Measurements from ENCODE around the gene ACSM2B. TPM values are rescaled to one million over a fixed set of nuclear protein-coding genes. Genes with fewer than 3 reads are reported as not detected.

Gene ACSM2B
- total and polyA plus RNA-seq, 2 donors (not counting 3 experiments of a cell fraction or from before 2014, with no cell fraction given) = 0.07 TPM; not detected in 1

GRCh38 chr16:20507280-20507679 lies 68.9 kb downstream of the ACSM2B start:
- FAIRE-seq = no peak
- BruUV-seq (replicated peaks) = no TSS peak

More at GRCh38 chr16:20507280-20507679, 68.9 kb downstream of the ACSM2B start:
- POLR2A ChIA-PET = no interaction called here
- H3K27me3 ChIP-seq (ENCODE audit: control insufficient read depth in 2 of 2, insufficient read depth in 2 of 2, low read length in 2 of 2) = no peaks in the 10 kb centered on the region
- H3K9ac ChIP-seq (replicated peaks; ENCODE audit: extremely low read depth, insufficient read depth, low read length) = no peak overlapping the region
- no peak for DNase-seq (ENCODE audit: low read depth, low spot score)
- H4K20me1 ChIP-seq (replicated peaks; ENCODE audit: control insufficient read depth, extremely low read depth, insufficient read depth, low read length) = no peaks in the 10 kb centered on the region
- dilution Hi-C loops (cut with MboI; ENCODE audit: extremely low pct_ligation_motif_present, low sequenced_read_pairs) = no loop called here
- no peak overlapping the region for H3K4me3 ChIP-seq (replicated peaks in 1 of 3; ENCODE audit: insufficient read depth in 1 of 3, low read depth in 1 of 3, low read length in 3 of 3)
- CTCF ChIA-PET = no interaction called here
- no peaks in the 10 kb centered on the region for H3K9me1 ChIP-seq (replicated peaks; ENCODE audit: control insufficient read depth, extremely low read depth, insufficient read depth, low read length)
- H3K36me3 ChIP-seq (ENCODE audit: control insufficient read depth in 2 of 2, extremely low read depth in 1 of 2, insufficient read depth in 2 of 2, low read length in 2 of 2) = no peaks in the 10 kb centered on the region
- TF ChIP-seq JUN (IDR thresholded peaks at IDR 0.05; ENCODE audit: borderline replicate concordance, insufficient read depth, insufficient read length, low read depth) (no peak), POLR2AphosphoS5 (IDR thresholded peaks at IDR 0.05; ENCODE audit: insufficient read depth, low read depth, low read length) (no peak), FOS (IDR thresholded peaks at IDR 0.05; ENCODE audit: borderline replicate concordance, insufficient read depth, low read length) (no peak), MYC (IDR thresholded peaks at IDR 0.05; ENCODE audit: low read depth, low read length) (no peak), MAX (IDR thresholded peaks at IDR 0.05; ENCODE audit: insufficient read depth, insufficient read length) (no peak), GATA2 (IDR thresholded peaks at IDR 0.05; ENCODE audit: insufficient read depth, insufficient read length, low read depth, low read length) (no peak), POLR2A (IDR thresholded peaks at IDR 0.05; ENCODE audit: low read depth, low read length) (no peak), EZH2 (IDR thresholded peaks at IDR 0.05; ENCODE audit: borderline replicate concordance, low read depth, low read length, severe bottlenecking) (no peak)
- TF ChIP-seq, protein P1, sequence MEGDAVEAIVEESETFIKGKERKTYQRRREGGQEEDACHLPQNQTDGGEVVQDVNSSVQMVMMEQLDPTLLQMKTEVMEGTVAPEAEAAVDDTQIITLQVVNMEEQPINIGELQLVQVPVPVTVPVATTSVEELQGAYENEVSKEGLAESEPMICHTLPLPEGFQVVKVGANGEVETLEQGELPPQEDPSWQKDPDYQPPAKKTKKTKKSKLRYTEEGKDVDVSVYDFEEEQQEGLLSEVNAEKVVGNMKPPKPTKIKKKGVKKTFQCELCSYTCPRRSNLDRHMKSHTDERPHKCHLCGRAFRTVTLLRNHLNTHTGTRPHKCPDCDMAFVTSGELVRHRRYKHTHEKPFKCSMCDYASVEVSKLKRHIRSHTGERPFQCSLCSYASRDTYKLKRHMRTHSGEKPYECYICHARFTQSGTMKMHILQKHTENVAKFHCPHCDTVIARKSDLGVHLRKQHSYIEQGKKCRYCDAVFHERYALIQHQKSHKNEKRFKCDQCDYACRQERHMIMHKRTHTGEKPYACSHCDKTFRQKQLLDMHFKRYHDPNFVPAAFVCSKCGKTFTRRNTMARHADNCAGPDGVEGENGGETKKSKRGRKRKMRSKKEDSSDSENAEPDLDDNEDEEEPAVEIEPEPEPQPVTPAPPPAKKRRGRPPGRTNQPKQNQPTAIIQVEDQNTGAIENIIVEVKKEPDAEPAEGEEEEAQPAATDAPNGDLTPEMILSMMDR (IDR thresholded peaks at IDR 0.05; ENCODE audit: extremely low read depth in 1 of 2, insufficient read depth in 1 of 2, low read depth in 1 of 2, low read length in 2 of 2) = no peak
- peaks cover 2% of the 10 kb centered on the region for H3K9me3 ChIP-seq (replicated peaks; ENCODE audit: control insufficient read depth, insufficient read depth, low read length)
- no peaks in the 10 kb centered on the region for H3K79me2 ChIP-seq (ENCODE audit: control insufficient read depth, insufficient read depth, low read length)
- intact Hi-C loops (cut with micrococcal nuclease) = no loop called here
- no peak overlapping the region for H3K27ac ChIP-seq (ENCODE audit: insufficient read depth, low read depth, low read length)
- no peaks in the 10 kb centered on the region for H3K4me1 ChIP-seq (ENCODE audit: control insufficient read depth, extremely low read depth, insufficient read depth, low read length)
- no peak overlapping the region for H2AFZ ChIP-seq (ENCODE audit: low read depth, low read length)
- H3K4me2 ChIP-seq (ENCODE audit: insufficient read depth, low read length) = no peak overlapping the region
